Thyroid gland (tissue), 4 donors: ENCODE results near the gene NRN1. TPM values are rescaled to one million over a fixed set of nuclear protein-coding genes. Genes with fewer than 3 reads are reported as not detected.

Source experiments
- DNase-seq, 2 donors: peaks; one replicate each; pipeline ENCODE4 v3.0.0-alpha.2; 2019
- H3K27ac ChIP-seq, 3 donors: fragments of 200-600 bp; sonication (generic); 1 replicate in 2 of 3; 2 replicates in 1 of 3; pipeline ENCODE4 v1.5.1; 2016 to 2019; ENCODE audit warnings: mild to moderate bottlenecking in 1 of 3, moderate library complexity in 1 of 3
- H3K27me3 ChIP-seq: fragments of 200-600 bp; sonication (generic); one replicate; pipeline ENCODE4 v1.5.1; 2019
- H3K36me3 ChIP-seq, 2 donors: fragments of 200-600 bp; sonication (generic); one replicate each; pipeline ENCODE4 v1.5.1; 2016 to 2019
- H3K4me1 ChIP-seq, 2 donors: fragments of 200-600 bp; sonication (generic); one replicate each; pipeline ENCODE4 v1.5.1; 2017 to 2019
- H3K4me3 ChIP-seq, 3 donors: fragments of 200-600 bp; sonication (generic); replicated peaks in 1 of 3; 1 replicate in 2 of 3; 2 replicates in 1 of 3; pipeline ENCODE4 v1.5.1; 2016; ENCODE audit warnings: mild to moderate bottlenecking in 1 of 3
- H3K9me3 ChIP-seq: fragments of 200-600 bp; sonication (generic); one replicate; pipeline ENCODE4 v1.5.1; 2017
- POLR2A ChIP-seq, 2 donors: fragments of 450-650 bp; IDR thresholded peaks; one replicate each; pipeline ENCODE4 v1.6.1; 2017; ENCODE audit warnings: antibody characterized with exemption in 2 of 2, mild to moderate bottlenecking in 2 of 2, moderate library complexity in 1 of 2
- WGBS, 2 donors: methylation state at CpG; one replicate each; pipeline ENCODE4 v1.1.5; 2017; 5-methylcytosine and 5-hydroxymethylcytosine counted together
- intact Hi-C: fragments of 100-400 bp; cut with DNase I; formaldehyde crosslinking; loops from one replicate; pipeline ENCODE4 v1.15.1; 2023
- total RNA-seq, 4 donors: library from RNA; depleted of rRNA; stranded (reverse); fragments of >200 nt; gene quantifications; one replicate each; pipeline ENCODE4 v1.2.3, GENCODE V29; 2016
- TF ChIP-seq, protein P1 (sequence below), 6 experiments: fragments of 200-600 bp in 3 of 6; fragments of 450-650 bp in 3 of 6; sonication (generic) in 3 of 6; IDR thresholded peaks; one replicate each; pipeline ENCODE4 v1.5.1; 2016 to 2019; ENCODE audit warnings: antibody characterized with exemption in 6 of 6, mild to moderate bottlenecking in 2 of 6, inconsistent platforms in 1 of 6, moderate library complexity in 1 of 6

Gene NRN1
- total RNA-seq, 4 donors from 2014 or later: 1.1 to 10.3 (median 6.2) TPM

DNA sequence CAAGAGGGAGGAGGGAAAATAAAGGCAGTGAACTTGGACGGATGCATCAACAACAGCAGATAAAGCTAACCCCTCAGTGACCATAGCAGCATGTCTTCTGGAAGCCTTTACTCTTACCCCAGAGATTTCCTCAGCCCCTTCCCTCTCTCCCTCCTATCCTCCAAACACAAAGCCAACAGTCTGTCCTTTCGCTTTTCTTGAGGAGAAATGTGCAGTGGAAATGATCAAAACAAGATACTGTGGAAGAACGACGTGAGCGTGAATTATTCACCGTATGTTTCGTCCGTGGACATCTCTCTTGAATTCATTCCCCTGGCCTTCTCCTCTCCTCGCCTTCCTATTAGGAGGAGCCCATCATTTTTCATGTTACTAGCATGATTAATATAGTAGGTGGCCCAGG, 8.5 kb downstream of the NRN1 start:
- TF ChIP-seq POLR2A (IDR thresholded peaks at IDR 0.05): no peak
- TF ChIP-seq, protein P1, sequence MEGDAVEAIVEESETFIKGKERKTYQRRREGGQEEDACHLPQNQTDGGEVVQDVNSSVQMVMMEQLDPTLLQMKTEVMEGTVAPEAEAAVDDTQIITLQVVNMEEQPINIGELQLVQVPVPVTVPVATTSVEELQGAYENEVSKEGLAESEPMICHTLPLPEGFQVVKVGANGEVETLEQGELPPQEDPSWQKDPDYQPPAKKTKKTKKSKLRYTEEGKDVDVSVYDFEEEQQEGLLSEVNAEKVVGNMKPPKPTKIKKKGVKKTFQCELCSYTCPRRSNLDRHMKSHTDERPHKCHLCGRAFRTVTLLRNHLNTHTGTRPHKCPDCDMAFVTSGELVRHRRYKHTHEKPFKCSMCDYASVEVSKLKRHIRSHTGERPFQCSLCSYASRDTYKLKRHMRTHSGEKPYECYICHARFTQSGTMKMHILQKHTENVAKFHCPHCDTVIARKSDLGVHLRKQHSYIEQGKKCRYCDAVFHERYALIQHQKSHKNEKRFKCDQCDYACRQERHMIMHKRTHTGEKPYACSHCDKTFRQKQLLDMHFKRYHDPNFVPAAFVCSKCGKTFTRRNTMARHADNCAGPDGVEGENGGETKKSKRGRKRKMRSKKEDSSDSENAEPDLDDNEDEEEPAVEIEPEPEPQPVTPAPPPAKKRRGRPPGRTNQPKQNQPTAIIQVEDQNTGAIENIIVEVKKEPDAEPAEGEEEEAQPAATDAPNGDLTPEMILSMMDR (IDR thresholded peaks at IDR 0.05): no peak
- peak overlapping the region in 1 of 3 donors; percentile 18 for H3K27ac ChIP-seq
- no peaks in the 10 kb centered on the region for H3K36me3 ChIP-seq
- H3K9me3 ChIP-seq: no peaks in the 10 kb centered on the region
- no peak for DNase-seq
- 38 to 41% methylated on average over 9 of the region's 9 CpGs for WGBS, 2 donors
- peaks cover 23 to 49% of the 10 kb centered on the region in 2 donors for H3K4me1 ChIP-seq
- H3K4me3 ChIP-seq: no peak overlapping the region
- peaks cover 72% of the 10 kb centered on the region for H3K27me3 ChIP-seq
- intact Hi-C loops: no loop called here

- H3K27ac ChIP-seq: peak overlapping the region in 1 of 3 donors; percentile 18
- peak overlapping the region in 2 of 3 donors; percentile 8 to 30 for H3K4me3 ChIP-seq
- intact Hi-C loops: no loop called here
- peaks cover 23 to 43% of the 10 kb centered on the region in 2 donors for H3K4me1 ChIP-seq
- H3K27me3 ChIP-seq: peaks cover 73% of the 10 kb centered on the region
- DNase-seq: no peak
- 19 to 24% methylated on average over 12 to 22 of the region's 22 CpGs for WGBS, 2 donors
- TF ChIP-seq POLR2A (IDR thresholded peaks at IDR 0.05): no peak
- H3K36me3 ChIP-seq: no peaks in the 10 kb centered on the region
- H3K9me3 ChIP-seq: no peaks in the 10 kb centered on the region
Observed at GRCh38 chr6:5997420-5997987, 9.2 kb downstream of the NRN1 start.

- intact Hi-C loops: no loop called here
- Histone ChIP-seq H3K4me1 (peaks cover 23 to 43% of the 10 kb centered on the region in 2 donors), H3K27me3 (peaks cover 67% of the 10 kb centered on the region), H3K9me3 (no peaks in the 10 kb centered on the region), H3K4me3 (peak overlapping the region in 2 of 3 donors; percentile 22 to 30), H3K27ac (peak overlapping the region in 1 of 3 donors; percentile 38), H3K36me3 (no peaks in the 10 kb centered on the region)
- DNase-seq: no peak
- TF ChIP-seq POLR2A (IDR thresholded peaks at IDR 0.05): no peak
- TF ChIP-seq, protein P1 (IDR thresholded peaks at IDR 0.05): no peak
- WGBS, 2 donors: 5 to 6% methylated on average over 47 of the region's 48 CpGs
Observed at GRCh38 chr6:5996714-5997419, 9.9 kb downstream of the NRN1 start.

DNA sequence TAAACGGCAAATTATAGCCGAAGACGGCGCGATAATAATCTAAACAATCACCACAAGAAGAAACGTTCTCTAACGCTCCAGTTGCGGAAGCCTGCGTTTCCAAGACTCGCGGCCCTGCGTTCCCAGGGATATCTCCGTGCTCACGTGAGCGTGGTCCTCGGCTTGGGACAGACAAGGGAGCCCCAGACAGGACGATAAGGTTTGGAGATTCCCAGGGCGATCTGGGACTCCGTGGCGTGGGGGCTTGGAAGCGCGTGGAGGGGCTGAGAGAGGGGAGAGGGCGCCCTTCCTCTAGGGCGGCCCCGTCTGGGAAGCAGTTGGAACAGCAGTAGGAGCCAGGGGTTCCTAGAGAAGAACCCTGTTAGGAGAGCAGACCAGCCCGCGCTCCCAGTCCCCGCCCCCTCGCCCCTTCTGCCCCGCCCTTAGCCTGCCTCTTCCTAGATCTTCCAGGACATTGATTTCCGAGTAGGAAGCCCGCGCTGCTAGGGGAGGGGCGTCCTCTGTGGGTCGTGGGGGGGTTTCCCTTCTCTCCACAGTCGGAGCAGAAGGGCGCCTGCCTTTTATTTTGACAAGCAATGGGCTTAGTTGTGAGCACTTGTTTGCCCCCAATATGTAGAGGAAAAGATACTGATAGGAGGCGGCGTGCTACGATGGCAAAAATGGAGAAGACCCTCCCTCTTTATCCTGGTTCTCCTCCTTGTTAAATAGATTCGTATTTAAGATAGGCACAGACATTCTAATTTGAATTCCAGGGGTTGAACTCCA, 10.6 kb downstream of the NRN1 start:
- peaks cover 64% of the 10 kb centered on the region for H3K27me3 ChIP-seq
- intact Hi-C loops: no loop called here
- H3K27ac ChIP-seq: peak overlapping the region in 1 of 3 donors; percentile 38
- WGBS, 2 donors: 4 to 6% methylated on average over 37 to 41 of the region's 41 CpGs
- H3K36me3 ChIP-seq: no peaks in the 10 kb centered on the region
- peaks cover 23 to 43% of the 10 kb centered on the region in 2 donors for H3K4me1 ChIP-seq
- peak overlapping the region in 2 of 3 donors; percentile 22 to 30 for H3K4me3 ChIP-seq
- peak; percentile 28 to 33 for DNase-seq
- H3K9me3 ChIP-seq: no peaks in the 10 kb centered on the region
- TF ChIP-seq, protein P1 (IDR thresholded peaks at IDR 0.05): peak in 1 of 6 experiments; percentile 12
- TF ChIP-seq POLR2A (IDR thresholded peaks at IDR 0.05): no peak

GRCh38 chr6:5995658-5995948, 11.1 kb downstream of the NRN1 start:
- no peak for TF ChIP-seq POLR2A (IDR thresholded peaks at IDR 0.05)
- TF ChIP-seq, protein P1 (IDR thresholded peaks at IDR 0.05): no peak
- intact Hi-C loops: no loop called here
- Histone ChIP-seq H3K27me3 (peaks cover 64% of the 10 kb centered on the region), H3K4me3 (no peak overlapping the region), H3K4me1 (peaks cover 23 to 43% of the 10 kb centered on the region in 2 donors), H3K36me3 (no peaks in the 10 kb centered on the region), H3K27ac (no peak overlapping the region), H3K9me3 (no peaks in the 10 kb centered on the region)
- WGBS, 2 donors: 11 to 20% methylated on average over 7 to 10 of the region's 10 CpGs
- DNase-seq: no peak
